ENCODE results near the gene HOXB8.

DNA sequence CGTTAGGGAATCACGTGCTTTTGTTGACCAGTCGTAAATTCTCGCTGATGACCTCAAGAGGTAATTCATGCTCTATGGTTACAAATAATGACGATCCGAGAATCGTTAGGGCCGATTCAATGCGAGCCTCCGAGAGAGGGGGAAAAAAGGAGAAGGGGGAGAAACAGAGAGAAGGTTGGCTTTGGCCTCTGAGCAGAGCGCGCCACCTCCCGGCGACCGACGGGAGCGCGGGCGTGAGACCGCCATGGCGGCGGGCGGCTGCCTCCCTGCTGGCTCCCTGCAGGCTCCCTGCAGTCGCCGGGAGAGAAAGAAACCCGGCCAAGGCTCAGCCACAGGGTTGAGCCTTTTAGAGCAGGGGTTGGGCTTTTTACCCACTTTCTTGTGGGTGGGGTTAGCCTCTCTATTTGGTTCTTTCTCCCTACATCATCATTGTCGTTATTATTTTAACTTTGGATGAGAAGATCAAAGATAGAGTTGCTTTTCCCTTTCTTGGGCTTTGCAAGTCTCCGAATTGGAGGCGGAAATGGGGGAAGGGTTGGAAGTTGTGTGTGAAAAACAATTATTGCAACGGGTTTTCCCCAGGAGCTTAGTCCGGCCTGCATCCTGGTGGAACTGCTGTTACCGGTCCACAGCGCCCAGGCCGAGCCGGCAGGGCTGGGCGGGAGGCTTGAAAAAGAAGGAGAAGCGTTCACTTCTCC is 21.1 kb downstream of the HOXB8 start:
- TF ChIP-seq, protein P1, sequence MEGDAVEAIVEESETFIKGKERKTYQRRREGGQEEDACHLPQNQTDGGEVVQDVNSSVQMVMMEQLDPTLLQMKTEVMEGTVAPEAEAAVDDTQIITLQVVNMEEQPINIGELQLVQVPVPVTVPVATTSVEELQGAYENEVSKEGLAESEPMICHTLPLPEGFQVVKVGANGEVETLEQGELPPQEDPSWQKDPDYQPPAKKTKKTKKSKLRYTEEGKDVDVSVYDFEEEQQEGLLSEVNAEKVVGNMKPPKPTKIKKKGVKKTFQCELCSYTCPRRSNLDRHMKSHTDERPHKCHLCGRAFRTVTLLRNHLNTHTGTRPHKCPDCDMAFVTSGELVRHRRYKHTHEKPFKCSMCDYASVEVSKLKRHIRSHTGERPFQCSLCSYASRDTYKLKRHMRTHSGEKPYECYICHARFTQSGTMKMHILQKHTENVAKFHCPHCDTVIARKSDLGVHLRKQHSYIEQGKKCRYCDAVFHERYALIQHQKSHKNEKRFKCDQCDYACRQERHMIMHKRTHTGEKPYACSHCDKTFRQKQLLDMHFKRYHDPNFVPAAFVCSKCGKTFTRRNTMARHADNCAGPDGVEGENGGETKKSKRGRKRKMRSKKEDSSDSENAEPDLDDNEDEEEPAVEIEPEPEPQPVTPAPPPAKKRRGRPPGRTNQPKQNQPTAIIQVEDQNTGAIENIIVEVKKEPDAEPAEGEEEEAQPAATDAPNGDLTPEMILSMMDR (IDR thresholded peaks at IDR 0.05), result peak in 5 of 6 experiments; percentile 39 to 87 (median 56)
- no peak for TF ChIP-seq POLR2A (IDR thresholded peaks at IDR 0.05)
